GM12878 (cell line): ENCODE results near the gene SIGLEC11. TPM values are rescaled to one million over a fixed set of nuclear protein-coding genes. Genes with fewer than 3 reads are reported as not detected.
A peak's percentile ranks its signal among the peaks of the same experiment; 100 is the strongest.

Source experiments
- CBX3 ChIP-seq: fragments of 200-600 bp; sonication (generic); IDR thresholded peaks from 2 replicates; pipeline ENCODE4 v1.6.1; 2016; ENCODE audit warnings: low read depth, borderline replicate concordance
- CHD1 ChIP-seq: IDR thresholded peaks from 2 replicates; pipeline ENCODE4 v1.6.1; 2012; ENCODE audit warnings: low read depth, low read length, improper control_type of control experiment
- ESRRA ChIP-seq: IDR thresholded peaks from 2 replicates; pipeline ENCODE4 v1.6.1; 2012; ENCODE audit warnings: mild to moderate bottlenecking, low read length, improper control_type of control experiment
- FOS ChIP-seq: IDR thresholded peaks from 3 replicates; pipeline ENCODE4 v1.6.1; 2011; ENCODE audit warnings: borderline replicate concordance; ENCODE audit not compliant: insufficient read length; ENCODE audit errors: extremely low read depth
- FOXM1 ChIP-seq: IDR thresholded peaks from 2 replicates; pipeline ENCODE4 v1.6.1; 2012; ENCODE audit warnings: low read depth, mild to moderate bottlenecking, inconsistent platforms, low read length, moderate library complexity
- KAT2A ChIP-seq: conservative IDR thresholded peaks from 2 replicates; pipeline ENCODE4 v1.6.1; 2011; ENCODE audit warnings: low read depth, low read length; ENCODE audit not compliant: control insufficient read depth
- MTA2 ChIP-seq: fragments of 450-650 bp; IDR thresholded peaks from 2 replicates; pipeline ENCODE4 v1.6.1; 2016; ENCODE audit warnings: low read depth, mild to moderate bottlenecking, moderate library complexity
- MTA3 ChIP-seq: IDR thresholded peaks from 2 replicates; pipeline ENCODE4 v1.6.1; 2012; ENCODE audit warnings: low read length, inconsistent platforms, borderline replicate concordance
- NFYA ChIP-seq: IDR thresholded peaks from 2 replicates; pipeline ENCODE4 v1.6.1; 2011; ENCODE audit warnings: low read depth, mild to moderate bottlenecking, low read length, improper control_type of control experiment, borderline replicate concordance
- POLR2A ChIP-seq: IDR thresholded peaks from 2 replicates; pipeline ENCODE4 v1.6.1; 2011; ENCODE audit warnings: low read depth, mild to moderate bottlenecking, low read length
- POU2F2 ChIP-seq: IDR thresholded peaks from 3 replicates; pipeline ENCODE4 v1.6.1; 2011; ENCODE audit warnings: low read depth, mild to moderate bottlenecking, low read length, borderline replicate concordance
- RAD21 ChIP-seq: IDR thresholded peaks from 2 replicates; pipeline ENCODE4 v1.6.1; 2011; ENCODE audit warnings: mild to moderate bottlenecking, low read depth, low read length, moderate library complexity; ENCODE audit not compliant: insufficient read depth
- RAD51 ChIP-seq: fragments of 450-650 bp; IDR thresholded peaks from 2 replicates; pipeline ENCODE4 v1.6.1; 2016; ENCODE audit warnings: moderate library complexity, mild to moderate bottlenecking, inconsistent platforms
- RB1 ChIP-seq: fragments of 450-650 bp; formaldehyde crosslinking; IDR thresholded peaks from 2 replicates; pipeline ENCODE4 v1.6.1; 2017; ENCODE audit warnings: mild to moderate bottlenecking, borderline replicate concordance
- SMAD1 ChIP-seq: fragments of 450-650 bp; IDR thresholded peaks from 2 replicates; pipeline ENCODE4 v1.6.1; 2018; ENCODE audit warnings: mild to moderate bottlenecking, low read depth; ENCODE audit not compliant: partially characterized antibody
- SPI1 ChIP-seq: IDR thresholded peaks from 2 replicates; pipeline ENCODE4 v1.6.1; 2011; ENCODE audit warnings: low read depth, mild to moderate bottlenecking, low read length, moderate library complexity, borderline replicate concordance; ENCODE audit not compliant: insufficient read depth
- STAT1 ChIP-seq: fragments of 450-650 bp; conservative IDR thresholded peaks from 2 replicates; pipeline ENCODE4 v1.6.1; 2014; ENCODE audit warnings: antibody characterized with exemption, mild to moderate bottlenecking
- TAF1 ChIP-seq: IDR thresholded peaks from 2 replicates; pipeline ENCODE4 v1.6.1; 2011; ENCODE audit warnings: mild to moderate bottlenecking, low read depth, low read length, borderline replicate concordance
- TBL1XR1 ChIP-seq: IDR thresholded peaks from 2 replicates; pipeline ENCODE4 v1.6.1; 2012; ENCODE audit warnings: low read depth, low read length, improper control_type of control experiment
- ZNF207 ChIP-seq: fragments of 450-650 bp; IDR thresholded peaks from 2 replicates; pipeline ENCODE4 v1.6.1; 2014; ENCODE audit warnings: antibody characterized with exemption, mild to moderate bottlenecking, borderline replicate concordance
- ZNF384 ChIP-seq: IDR thresholded peaks from 2 replicates; pipeline ENCODE4 v1.6.1; 2012; ENCODE audit warnings: low read depth, mild to moderate bottlenecking, low read length, improper control_type of control experiment, borderline replicate concordance
- polyA plus RNA-seq, 11 experiments: library from polyadenylated mRNA; depleted of rRNA in 4 of 11; unstranded in 6 of 11; stranded (reverse) in 5 of 11; fragments of >200 nt; fragmentation: Nextera tagmentation in 4 of 11; fragmentation: Illumina TruSeq in 1 of 11; extraction: Ambion mirVana in 4 of 11; extraction: Trizol in 1 of 11; gene quantifications; 1 replicate in 1 of 11; 2 replicates in 10 of 11; pipeline versions ENCODE4 v1.2.1 to v1.2.3, GENCODE V29; 2011 to 2016; ENCODE audit warnings: inconsistent platforms in 2 of 11, missing spikeins in 2 of 11, low read depth in 1 of 11
- total RNA-seq, 4 experiments: library from RNA; depleted of rRNA in 3 of 4; stranded (reverse); fragments of >200 nt in 3 of 4; fragmentation: Illumina TruSeq in 1 of 4; extraction: Trizol in 1 of 4; gene quantifications; 2 replicates each; pipeline versions ENCODE4 v1.2.1 to v1.2.3, GENCODE V29; 2013 to 2021
- TF ChIP-seq, protein P1 (sequence below): fragments of 450-650 bp; IDR thresholded peaks from 2 replicates; pipeline ENCODE4 v1.6.1; 2014; ENCODE audit warnings: mild to moderate bottlenecking
- TF ChIP-seq, protein P2 (sequence below): IDR thresholded peaks from 2 replicates; pipeline ENCODE4 v1.6.1; 2011; ENCODE audit warnings: borderline replicate concordance, low read depth, mild to moderate bottlenecking, moderate library complexity, low read length; ENCODE audit not compliant: insufficient read depth, poor library complexity, severe bottlenecking
- TF ChIP-seq, protein P3 (sequence below): fragments of 450-650 bp; IDR thresholded peaks from 2 replicates; pipeline ENCODE4 v1.6.1; 2017; ENCODE audit warnings: mild to moderate bottlenecking, moderate library complexity
- TF ChIP-seq, protein P4 (sequence below): IDR thresholded peaks from 2 replicates; pipeline ENCODE4 v1.6.1; 2012; ENCODE audit warnings: low read depth, low read length, improper control_type of control experiment

The SIGLEC11 gene
- total and polyA plus RNA-seq, 10 of the 15 experiments (the other 5 are each of a cell fraction or from before 2014, with no cell fraction given), result not detected

DNA sequence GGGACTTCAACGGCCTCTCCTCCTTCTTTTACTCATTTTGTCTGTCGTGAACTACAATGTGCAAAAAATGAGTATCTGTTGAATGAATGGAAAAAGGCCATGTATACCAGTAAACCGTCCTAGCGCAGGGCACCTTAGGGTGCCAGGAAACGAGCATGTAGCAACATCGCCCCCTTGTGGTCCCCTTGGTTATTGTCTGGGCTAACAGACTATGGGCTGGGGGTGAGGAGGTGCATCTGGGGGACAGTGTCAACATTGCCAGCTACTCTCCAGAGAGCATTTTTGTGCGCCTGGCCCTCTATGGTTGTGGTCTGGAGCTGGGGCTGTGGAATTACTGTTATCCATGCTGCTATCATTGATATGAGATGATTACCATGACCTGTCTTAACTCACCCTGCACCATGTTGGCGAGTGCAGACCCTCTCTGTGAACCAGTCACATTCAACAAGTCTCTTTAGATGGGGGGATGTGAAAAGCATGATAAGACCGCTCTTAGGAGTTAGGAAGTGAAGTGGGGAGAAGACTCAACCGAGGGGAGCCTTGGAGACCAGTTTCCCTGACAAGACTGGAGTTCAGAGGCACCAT is 22.8 kb upstream of the SIGLEC11 start (continued):
- TF ChIP-seq ZNF207 (peak; percentile 70), MTA2 (no peak), ESRRA (no peak), MTA3 (no peak), ZNF384 (no peak), FOS (no peak), SMAD1 (no peak), SPI1 (no peak), CHD1 (no peak), RAD21 (peak; percentile 95), TBL1XR1 (no peak), POLR2A (no peak), CBX3 (no peak), RAD51 (no peak), NFYA (no peak), RB1 (0 out of 2 replicates have a peak, but pooled peaks have one; percentile 57), FOXM1 (no peak), TAF1 (no peak), KAT2A (no peak), STAT1 (no peak), POU2F2 (peak; percentile 53; the same call in 1 of the 3 replicates)
- TF ChIP-seq, protein P1, sequence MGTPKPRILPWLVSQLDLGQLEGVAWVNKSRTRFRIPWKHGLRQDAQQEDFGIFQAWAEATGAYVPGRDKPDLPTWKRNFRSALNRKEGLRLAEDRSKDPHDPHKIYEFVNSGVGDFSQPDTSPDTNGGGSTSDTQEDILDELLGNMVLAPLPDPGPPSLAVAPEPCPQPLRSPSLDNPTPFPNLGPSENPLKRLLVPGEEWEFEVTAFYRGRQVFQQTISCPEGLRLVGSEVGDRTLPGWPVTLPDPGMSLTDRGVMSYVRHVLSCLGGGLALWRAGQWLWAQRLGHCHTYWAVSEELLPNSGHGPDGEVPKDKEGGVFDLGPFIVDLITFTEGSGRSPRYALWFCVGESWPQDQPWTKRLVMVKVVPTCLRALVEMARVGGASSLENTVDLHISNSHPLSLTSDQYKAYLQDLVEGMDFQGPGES, result no peak
- TF ChIP-seq, protein P2, sequence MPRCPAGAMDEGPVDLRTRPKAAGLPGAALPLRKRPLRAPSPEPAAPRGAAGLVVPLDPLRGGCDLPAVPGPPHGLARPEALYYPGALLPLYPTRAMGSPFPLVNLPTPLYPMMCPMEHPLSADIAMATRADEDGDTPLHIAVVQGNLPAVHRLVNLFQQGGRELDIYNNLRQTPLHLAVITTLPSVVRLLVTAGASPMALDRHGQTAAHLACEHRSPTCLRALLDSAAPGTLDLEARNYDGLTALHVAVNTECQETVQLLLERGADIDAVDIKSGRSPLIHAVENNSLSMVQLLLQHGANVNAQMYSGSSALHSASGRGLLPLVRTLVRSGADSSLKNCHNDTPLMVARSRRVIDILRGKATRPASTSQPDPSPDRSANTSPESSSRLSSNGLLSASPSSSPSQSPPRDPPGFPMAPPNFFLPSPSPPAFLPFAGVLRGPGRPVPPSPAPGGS, result no peak
- TF ChIP-seq, protein P3, sequence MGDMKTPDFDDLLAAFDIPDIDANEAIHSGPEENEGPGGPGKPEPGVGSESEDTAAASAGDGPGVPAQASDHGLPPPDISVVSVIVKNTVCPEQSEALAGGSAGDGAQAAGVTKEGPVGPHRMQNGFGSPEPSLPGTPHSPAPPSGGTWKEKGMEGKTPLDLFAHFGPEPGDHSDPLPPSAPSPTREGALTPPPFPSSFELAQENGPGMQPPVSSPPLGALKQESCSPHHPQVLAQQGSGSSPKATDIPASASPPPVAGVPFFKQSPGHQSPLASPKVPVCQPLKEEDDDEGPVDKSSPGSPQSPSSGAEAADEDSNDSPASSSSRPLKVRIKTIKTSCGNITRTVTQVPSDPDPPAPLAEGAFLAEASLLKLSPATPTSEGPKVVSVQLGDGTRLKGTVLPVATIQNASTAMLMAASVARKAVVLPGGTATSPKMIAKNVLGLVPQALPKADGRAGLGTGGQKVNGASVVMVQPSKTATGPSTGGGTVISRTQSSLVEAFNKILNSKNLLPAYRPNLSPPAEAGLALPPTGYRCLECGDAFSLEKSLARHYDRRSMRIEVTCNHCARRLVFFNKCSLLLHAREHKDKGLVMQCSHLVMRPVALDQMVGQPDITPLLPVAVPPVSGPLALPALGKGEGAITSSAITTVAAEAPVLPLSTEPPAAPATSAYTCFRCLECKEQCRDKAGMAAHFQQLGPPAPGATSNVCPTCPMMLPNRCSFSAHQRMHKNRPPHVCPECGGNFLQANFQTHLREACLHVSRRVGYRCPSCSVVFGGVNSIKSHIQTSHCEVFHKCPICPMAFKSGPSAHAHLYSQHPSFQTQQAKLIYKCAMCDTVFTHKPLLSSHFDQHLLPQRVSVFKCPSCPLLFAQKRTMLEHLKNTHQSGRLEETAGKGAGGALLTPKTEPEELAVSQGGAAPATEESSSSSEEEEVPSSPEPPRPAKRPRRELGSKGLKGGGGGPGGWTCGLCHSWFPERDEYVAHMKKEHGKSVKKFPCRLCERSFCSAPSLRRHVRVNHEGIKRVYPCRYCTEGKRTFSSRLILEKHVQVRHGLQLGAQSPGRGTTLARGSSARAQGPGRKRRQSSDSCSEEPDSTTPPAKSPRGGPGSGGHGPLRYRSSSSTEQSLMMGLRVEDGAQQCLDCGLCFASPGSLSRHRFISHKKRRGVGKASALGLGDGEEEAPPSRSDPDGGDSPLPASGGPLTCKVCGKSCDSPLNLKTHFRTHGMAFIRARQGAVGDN, result no peak
- TF ChIP-seq, protein P4, sequence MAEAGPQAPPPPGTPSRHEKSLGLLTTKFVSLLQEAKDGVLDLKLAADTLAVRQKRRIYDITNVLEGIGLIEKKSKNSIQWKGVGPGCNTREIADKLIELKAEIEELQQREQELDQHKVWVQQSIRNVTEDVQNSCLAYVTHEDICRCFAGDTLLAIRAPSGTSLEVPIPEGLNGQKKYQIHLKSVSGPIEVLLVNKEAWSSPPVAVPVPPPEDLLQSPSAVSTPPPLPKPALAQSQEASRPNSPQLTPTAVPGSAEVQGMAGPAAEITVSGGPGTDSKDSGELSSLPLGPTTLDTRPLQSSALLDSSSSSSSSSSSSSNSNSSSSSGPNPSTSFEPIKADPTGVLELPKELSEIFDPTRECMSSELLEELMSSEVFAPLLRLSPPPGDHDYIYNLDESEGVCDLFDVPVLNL, result no peak
